Activated gamma-delta T cell treated with anti-CD3 and anti-CD28 coated beads, Interleukin-2, amount 50 U/mL, for 16 hours (primary cell): ENCODE measurements around the gene CENPE.

Source experiments
- DNase-seq: peaks from one replicate; pipeline ENCODE4 v3.0.0-alpha.2; 2020; ENCODE audit warnings: low read depth

Gene CENPE

GRCh38 chr4:103076747-103077347, 121.3 kb downstream of the CENPE start, which contains the start of gene SLC9B2:
TSS of gene SLC9B2 (minus strand) at chr4:103076761. CDS start at chr4:103067550, 9,211 bp downstream.
- no peak for DNase-seq

- peak; percentile 58 for DNase-seq
Measured at GRCh38 chr4:103075894-103076746, 122.0 kb downstream of the CENPE start.

DNA sequence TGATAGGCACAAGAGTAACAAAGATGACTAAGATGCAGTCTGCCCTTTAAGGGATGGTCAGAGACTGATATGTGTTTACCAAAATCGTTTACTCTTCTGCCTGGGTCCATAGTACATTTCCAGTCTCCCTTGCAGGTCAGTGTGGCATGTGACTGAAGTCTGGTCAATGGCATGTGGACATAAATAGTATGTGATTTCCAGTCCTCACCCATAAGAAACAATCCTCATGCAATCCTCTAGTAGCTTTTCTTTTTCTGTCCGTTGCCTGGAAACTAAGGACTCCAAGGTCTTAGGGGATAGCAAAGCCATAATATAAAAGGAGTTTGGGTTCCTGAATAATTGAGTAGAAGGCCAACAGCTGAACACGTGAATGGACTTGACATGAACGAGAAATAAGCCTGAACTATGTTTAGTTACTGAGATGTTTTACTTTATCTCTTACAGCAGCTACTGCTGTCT, 122.7 kb downstream of the CENPE start:
- DNase-seq: no peak

DNA sequence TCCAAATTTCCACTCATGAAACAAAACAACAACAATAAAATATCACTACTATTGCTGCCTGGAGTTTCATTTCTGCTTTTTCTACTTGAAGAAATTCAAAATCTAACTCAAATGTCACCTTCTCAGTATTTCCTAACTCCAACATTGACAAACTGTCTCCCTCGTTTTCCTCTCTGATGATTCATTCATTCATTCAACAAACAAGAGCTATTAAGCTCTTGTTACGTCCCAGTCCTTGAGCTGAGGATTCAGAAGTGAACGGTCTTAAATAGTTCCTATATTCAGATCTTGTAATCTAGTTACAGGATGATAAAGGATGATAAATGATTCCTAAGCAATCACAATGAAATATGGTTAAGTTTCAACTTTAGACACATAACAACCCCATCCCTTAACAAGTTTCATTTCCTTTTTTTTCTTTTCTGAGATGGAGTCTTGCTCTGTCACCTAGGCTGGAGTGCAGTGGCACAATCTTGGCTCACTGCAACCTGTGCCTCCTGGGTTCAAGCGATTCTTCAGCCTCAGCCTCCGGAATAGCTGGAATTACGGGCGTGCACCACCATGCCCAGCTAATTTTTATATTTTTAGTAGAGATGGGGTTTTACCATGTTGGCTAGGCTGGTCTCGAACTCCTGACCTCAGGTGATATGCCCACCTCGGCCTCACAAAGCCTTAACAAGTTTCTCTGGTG, 123.3 kb downstream of the CENPE start:
- DNase-seq: no peak

- no peak for DNase-seq
Measured at GRCh38 chr4:103073792-103074438, 124.2 kb downstream of the CENPE start.

- no peak for DNase-seq
Measured at GRCh38 chr4:103067841-103068547, 130.1 kb downstream of the CENPE start.

GRCh38 chr4:103060453-103061148, 137.5 kb downstream of the CENPE start:
- DNase-seq: no peak
